Measurements from ENCODE around the gene RASA3. TPM values are rescaled to one million over a fixed set of nuclear protein-coding genes. Genes with fewer than 3 reads are reported as not detected.

RASA3 gene
- total RNA-seq, 3 donors from 2014 or later (not counting 1 experiment from before 2014, with no cell fraction given): 252 to 277 (median 274) TPM

DNA sequence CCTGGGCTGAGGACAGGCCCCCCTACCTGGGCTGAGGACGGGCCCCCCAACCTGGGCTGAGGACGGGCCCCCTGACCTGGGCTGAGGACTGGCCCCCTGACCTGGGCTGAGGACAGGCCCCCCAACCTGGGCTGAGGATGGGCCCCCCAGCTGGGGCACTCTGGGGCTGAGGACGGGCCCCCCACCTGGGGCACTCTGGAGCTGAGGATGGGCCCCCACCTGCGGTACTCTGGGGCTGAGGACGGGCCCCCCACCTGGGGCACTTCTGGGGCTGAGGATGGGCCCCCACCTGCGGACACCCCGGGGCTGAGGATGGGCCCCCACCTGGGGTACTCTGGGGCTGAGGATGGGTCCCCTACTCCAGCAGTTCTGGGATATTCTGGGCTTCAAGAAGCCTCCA is 65.5 kb downstream of the RASA3 start:
- 40% methylated on average over 7 of the region's 7 CpGs for WGBS (ENCODE audit: insufficient coverage)
- Mint-ChIP-seq H3K4me3 (peak overlapping the region; percentile 91), H3K4me1 (peaks cover 72 to 81% of the 10 kb centered on the region in 2 donors), H3K36me3 (peaks cover 1% of the 10 kb centered on the region), H3K27ac (peak overlapping the region; percentile 87 to 95), H3K27me3 (ENCODE audit: low read depth in 2 of 2) (no peaks in the 10 kb centered on the region), H3K9me3 (no peaks in the 10 kb centered on the region)
- Histone ChIP-seq H3K27ac (ENCODE audit: low read length) (peak overlapping the region; percentile 82), H3K4me1 (ENCODE audit: control insufficient read depth, insufficient read depth, low read length) (peaks cover 85% of the 10 kb centered on the region), H3K9me3 (ENCODE audit: control insufficient read depth, insufficient read depth, low read length) (no peaks in the 10 kb centered on the region), H3K4me3 (ENCODE audit: low read length) (no peak overlapping the region), H3K27me3 (ENCODE audit: control insufficient read depth, insufficient read depth, low read length) (no peaks in the 10 kb centered on the region), H3K36me3 (ENCODE audit: control insufficient read depth, insufficient read depth, low read length) (peaks cover 12% of the 10 kb centered on the region)
- intact Hi-C loops (cut with micrococcal nuclease): loop anchor here (2.0 to 5.0 kb wide), 2 partner anchors 14 to 75 kb away; no protein-coding TSS in a partner anchor
- TF ChIP-seq CTCF (IDR thresholded peaks at IDR 0.05): no peak
- ATAC-seq (no peak), DNase-seq (no peak)

DNA sequence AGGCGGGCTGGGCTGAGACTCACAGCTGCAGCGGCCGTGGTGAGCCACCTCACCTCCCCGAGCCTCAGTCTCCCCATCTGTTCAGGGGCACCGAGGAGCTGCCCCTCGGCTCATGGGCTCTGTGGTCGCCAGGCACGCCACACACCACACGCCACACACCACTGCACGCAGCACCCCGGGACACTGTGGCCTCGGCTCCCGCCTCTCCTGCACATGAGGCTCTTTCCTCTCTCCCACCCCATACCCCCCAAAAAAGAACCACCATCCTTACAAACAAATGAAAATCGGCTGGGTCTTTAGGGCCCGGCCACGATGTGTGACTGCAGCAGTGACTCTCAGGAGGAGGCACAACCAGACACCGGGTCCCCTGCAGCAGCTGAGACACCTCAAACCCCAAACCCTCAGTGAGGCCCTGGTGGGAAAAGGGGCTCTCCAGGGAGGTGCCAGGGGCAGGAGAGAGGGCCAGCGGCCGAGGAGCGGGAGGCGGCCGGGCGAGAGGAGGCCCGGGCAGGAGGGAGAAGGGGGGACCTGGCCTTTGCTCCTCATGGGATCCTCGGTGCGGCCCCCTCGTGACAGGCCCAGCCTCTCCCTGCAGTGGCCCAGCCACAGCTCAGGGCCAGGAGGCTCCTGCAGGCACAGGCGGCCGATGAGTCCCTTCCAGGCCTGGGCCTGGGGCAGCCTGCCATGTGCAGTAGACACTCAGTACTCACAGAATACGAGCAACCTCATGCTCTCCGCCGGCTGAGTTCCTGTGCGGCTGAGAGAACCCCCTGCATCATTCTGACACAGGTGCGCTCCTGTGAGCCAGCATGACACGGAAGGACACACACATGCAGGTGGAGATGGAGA is 66.3 kb downstream of the RASA3 start:
- ATAC-seq (peak; percentile 12 to 39 (median 16)), DNase-seq (peak in 1 of 2 donors; percentile 55)
- Mint-ChIP-seq H3K4me3 (peak overlapping the region; percentile 91), H3K36me3 (no peaks in the 10 kb centered on the region), H3K27me3 (ENCODE audit: low read depth in 2 of 2) (no peaks in the 10 kb centered on the region), H3K4me1 (peaks cover 64 to 81% of the 10 kb centered on the region in 2 donors), H3K27ac (peak overlapping the region; percentile 87 to 95), H3K9me3 (no peaks in the 10 kb centered on the region)
- Histone ChIP-seq H3K4me3 (ENCODE audit: low read length) (peak overlapping the region; percentile 41), H3K9me3 (ENCODE audit: control insufficient read depth, insufficient read depth, low read length) (no peaks in the 10 kb centered on the region), H3K27ac (ENCODE audit: low read length) (peak overlapping the region; percentile 82), H3K36me3 (ENCODE audit: control insufficient read depth, insufficient read depth, low read length) (peaks cover 4% of the 10 kb centered on the region), H3K4me1 (ENCODE audit: control insufficient read depth, insufficient read depth, low read length) (peaks cover 82% of the 10 kb centered on the region), H3K27me3 (ENCODE audit: control insufficient read depth, insufficient read depth, low read length) (no peaks in the 10 kb centered on the region)
- intact Hi-C loops (cut with micrococcal nuclease): loop anchor here (2.0 to 5.0 kb wide), 3 partner anchors 13 to 76 kb away; no protein-coding TSS in a partner anchor
- 29% methylated on average over 35 of the region's 35 CpGs for WGBS (ENCODE audit: insufficient coverage)
- TF ChIP-seq CTCF (IDR thresholded peaks at IDR 0.05): no peak

GRCh38 chr13:114065141-114065925 is 67.1 kb downstream of the RASA3 start:
- peak overlapping the region; percentile 82 for H3K27ac ChIP-seq (ENCODE audit: low read length)
- peak; percentile 64 to 84 (median 76) for ATAC-seq
- peak overlapping the region; percentile 91 for H3K4me3 Mint-ChIP-seq
- peak overlapping the region; percentile 87 to 95 for H3K27ac Mint-ChIP-seq
- intact Hi-C loops (cut with micrococcal nuclease): loop anchor here (2.0 to 5.0 kb wide), 2 partner anchors 39 to 77 kb away; no protein-coding TSS in a partner anchor
- H3K4me1 ChIP-seq (ENCODE audit: control insufficient read depth, insufficient read depth, low read length): peaks cover 78% of the 10 kb centered on the region
- no peaks in the 10 kb centered on the region for H3K36me3 Mint-ChIP-seq
- peak overlapping the region; percentile 41 for H3K4me3 ChIP-seq (ENCODE audit: low read length)
- H3K9me3 ChIP-seq (ENCODE audit: control insufficient read depth, insufficient read depth, low read length): no peaks in the 10 kb centered on the region
- H3K27me3 ChIP-seq (ENCODE audit: control insufficient read depth, insufficient read depth, low read length): no peaks in the 10 kb centered on the region
- peak; percentile 65 to 81 for DNase-seq
- WGBS (ENCODE audit: insufficient coverage): 7% methylated on average over 22 of the region's 25 CpGs
- peaks cover 3% of the 10 kb centered on the region for H3K36me3 ChIP-seq (ENCODE audit: control insufficient read depth, insufficient read depth, low read length)
- no peaks in the 10 kb centered on the region for H3K27me3 Mint-ChIP-seq (ENCODE audit: low read depth in 2 of 2)
- H3K9me3 Mint-ChIP-seq: no peaks in the 10 kb centered on the region
- H3K4me1 Mint-ChIP-seq: peaks cover 62 to 78% of the 10 kb centered on the region in 2 donors
- no peak for TF ChIP-seq CTCF (IDR thresholded peaks at IDR 0.05)

Measured in natural killer cell (primary cell).